GM12878 (cell line): Measurements from ENCODE around the gene TMEM150B. TPM values are rescaled to one million over a fixed set of nuclear protein-coding genes. Genes with fewer than 3 reads are reported as not detected.
A peak's percentile ranks its signal among the peaks of the same experiment; 100 is the strongest.

Experiments
- ATAC-seq: fragments of 200-7000 bp; cut with Tn5 transposase; 3 replicates; pipeline ENCODE4 v1.9.1; 2020; ENCODE audit warnings: mild to moderate bottlenecking, moderate library complexity
- BruUV-seq: library from RNA; stranded (reverse); fragments of 400-500 nt; replicated peaks from 2 replicates; lab custom pipeline; 2021; lab: Mats Ljungman, UMichigan
- CTCF ChIA-PET: fragments of 300-600 bp; sonication (Branson Sonifier 250); formaldehyde crosslinking; extraction: SDS; loops from one replicate; lab custom pipeline; 2021; ENCODE audit warnings: inconsistent platforms; lab: Yijun Ruan, JAX
- POLR2A ChIA-PET: fragments of 350-600 bp; formaldehyde crosslinking; extraction: SDS; loops from one replicate; lab custom pipeline; 2021; ENCODE audit warnings: inconsistent platforms; lab: Charles Lee
- RAD21 ChIA-PET: fragments of 300-600 bp; sonication (Branson Sonifier 250); formaldehyde crosslinking; loops from one replicate; lab custom pipeline; 2023; ENCODE audit warnings: antibody characterized with exemption; ENCODE audit not compliant: unreplicated experiment; lab: Charles Lee
- SMC1A ChIA-PET: fragments of 300-600 bp; sonication (Branson Sonifier 250); formaldehyde crosslinking; loops from one replicate; lab custom pipeline; 2023; ENCODE audit not compliant: unreplicated experiment, uncharacterized antibody; lab: Charles Lee
- DNase-seq: peaks from one replicate; pipeline ENCODE4 v3.0.0-alpha.2; 2011; ENCODE audit warnings: low read depth, low spot score
- FAIRE-seq: peaks from 3 replicates; lab custom pipeline; 2011; peaks lifted over from hg19 to GRCh38; lab: Jason Lieb, UNC
- H2AFZ ChIP-seq: 2 replicates; pipeline ENCODE4 v1.6.0; 2011; ENCODE audit warnings: low read depth, low read length, control low read depth; ENCODE audit not compliant: control insufficient read depth
- H3K27ac ChIP-seq: 2 replicates; pipeline ENCODE4 v1.5.1; 2011; ENCODE audit warnings: control low read depth; ENCODE audit not compliant: control insufficient read depth, insufficient read depth
- H3K27me3 ChIP-seq, 2 experiments: replicated peaks in 1 of 2; 2 replicates each; pipeline versions ENCODE4 v1.6.0 to v1.6.1; 2011; ENCODE audit warnings: low read length in 1 of 2; ENCODE audit not compliant: control insufficient read depth in 2 of 2, insufficient read depth in 2 of 2
- H3K36me3 ChIP-seq, 2 experiments: 2 replicates each; pipeline ENCODE4 v1.5.1; 2011; ENCODE audit warnings: low read length in 1 of 2; ENCODE audit not compliant: control insufficient read depth in 2 of 2, insufficient read depth in 2 of 2
- H3K4me1 ChIP-seq: 2 replicates; pipeline ENCODE4 v1.6.1; 2011; ENCODE audit warnings: mild to moderate bottlenecking, low read length, moderate library complexity, mixed read lengths; ENCODE audit not compliant: control insufficient read depth, insufficient read depth
- H3K4me2 ChIP-seq: 2 replicates; pipeline ENCODE4 v1.6.0; 2011; ENCODE audit warnings: control low read depth; ENCODE audit not compliant: control insufficient read depth, insufficient read depth
- H3K4me3 ChIP-seq: fragments of 200-600 bp; sonication (generic); 2 replicates; pipeline ENCODE4 v1.5.1; 2016
- H3K79me2 ChIP-seq: 2 replicates; pipeline ENCODE4 v1.6.0; 2011; ENCODE audit warnings: low read length; ENCODE audit not compliant: control insufficient read depth, insufficient read depth
- H3K9ac ChIP-seq: 2 replicates; pipeline ENCODE4 v1.8.0; 2011; ENCODE audit warnings: low read length, control low read depth, mixed read lengths; ENCODE audit not compliant: control insufficient read depth, insufficient read depth
- H3K9me3 ChIP-seq: replicated peaks from 3 replicates; pipeline ENCODE4 v1.5.1; 2011; ENCODE audit warnings: mild to moderate bottlenecking, low read length; ENCODE audit not compliant: control insufficient read depth, insufficient read depth
- H4K20me1 ChIP-seq: 2 replicates; pipeline ENCODE4 v1.6.0; 2011; ENCODE audit not compliant: control insufficient read depth, insufficient read depth
- BMI1 ChIP-seq: fragments of 450-650 bp; IDR thresholded peaks from 2 replicates; pipeline ENCODE4 v1.6.1; 2016; ENCODE audit warnings: mild to moderate bottlenecking, moderate library complexity, borderline replicate concordance
- CEBPZ ChIP-seq: fragments of 150-350 bp; IDR thresholded peaks from 2 replicates; pipeline ENCODE4 v1.6.1; 2016; ENCODE audit warnings: low read depth, low read length
- CHD1 ChIP-seq: IDR thresholded peaks from 2 replicates; pipeline ENCODE4 v1.6.1; 2012; ENCODE audit warnings: low read depth, low read length, improper control_type of control experiment
- CREM ChIP-seq: IDR thresholded peaks from 2 replicates; pipeline ENCODE4 v1.6.1; 2014; ENCODE audit warnings: antibody characterized with exemption, low read depth
- E4F1 ChIP-seq: fragments of 450-650 bp; IDR thresholded peaks from 2 replicates; pipeline ENCODE4 v1.6.1; 2018; ENCODE audit warnings: borderline replicate concordance, mild to moderate bottlenecking; ENCODE audit not compliant: partially characterized antibody
- EZH2 ChIP-seq: IDR thresholded peaks from 2 replicates; pipeline ENCODE4 v1.6.1; 2012; ENCODE audit warnings: low read depth, mild to moderate bottlenecking, control low read depth, inconsistent platforms, low read length, borderline replicate concordance; ENCODE audit not compliant: control insufficient read depth
- HCFC1 ChIP-seq: fragments of 150-350 bp; IDR thresholded peaks from 2 replicates; pipeline ENCODE4 v1.6.1; 2014; ENCODE audit warnings: low read length
- HDAC6 ChIP-seq: fragments of 200-600 bp; sonication (generic); IDR thresholded peaks from one replicate; pipeline ENCODE4 v1.8.0; 2017; ENCODE audit warnings: antibody characterized with exemption; ENCODE audit not compliant: unreplicated experiment
- MYC ChIP-seq: IDR thresholded peaks from 2 replicates; pipeline ENCODE4 v1.6.1; 2011; ENCODE audit warnings: mild to moderate bottlenecking, low read length, moderate library complexity, inconsistent platforms; ENCODE audit not compliant: insufficient read depth, insufficient replicate concordance, insufficient read length, severe bottlenecking
- POU2F2 ChIP-seq: IDR thresholded peaks from 3 replicates; pipeline ENCODE4 v1.6.1; 2011; ENCODE audit warnings: low read depth, mild to moderate bottlenecking, low read length, borderline replicate concordance
- RAD51 ChIP-seq: fragments of 450-650 bp; IDR thresholded peaks from 2 replicates; pipeline ENCODE4 v1.6.1; 2016; ENCODE audit warnings: moderate library complexity, mild to moderate bottlenecking, inconsistent platforms
- RBBP5 ChIP-seq: fragments of 200-600 bp; sonication (generic); conservative IDR thresholded peaks from 2 replicates; pipeline ENCODE4 v1.6.1; 2016
- SMAD1 ChIP-seq: fragments of 450-650 bp; IDR thresholded peaks from 2 replicates; pipeline ENCODE4 v1.6.1; 2018; ENCODE audit warnings: mild to moderate bottlenecking, low read depth; ENCODE audit not compliant: partially characterized antibody
- SMAD5 ChIP-seq: IDR thresholded peaks from 2 replicates; pipeline ENCODE4 v1.6.1; 2016; ENCODE audit warnings: antibody characterized with exemption, low read depth
- SP1 ChIP-seq: IDR thresholded peaks from one replicate; pipeline ENCODE4 v1.6.1; 2011; ENCODE audit warnings: low read depth, low read length
- TARDBP ChIP-seq: IDR thresholded peaks from 2 replicates; pipeline ENCODE4 v1.6.1; 2016; ENCODE audit warnings: borderline replicate concordance
- ZBED1 ChIP-seq: IDR thresholded peaks from 2 replicates; pipeline ENCODE4 v1.6.1; 2016; ENCODE audit warnings: borderline replicate concordance
- ZNF274 ChIP-seq: IDR thresholded peaks from one replicate; pipeline ENCODE4 v1.8.0; 2011; ENCODE audit not compliant: insufficient read length, insufficient read depth
- ZNF622 ChIP-seq: fragments of 450-650 bp; IDR thresholded peaks from 2 replicates; pipeline ENCODE4 v1.6.1; 2017; ENCODE audit warnings: mild to moderate bottlenecking, inconsistent platforms
- WGBS: methylation state at CpG from one replicate; pipeline ENCODE4 v1.1.6; 2016; ENCODE audit warnings: low lambda C conversion rate; ENCODE audit not compliant: insufficient replicate concordance, insufficient coverage; ENCODE audit errors: missing lambda C conversion rate; 5-methylcytosine and 5-hydroxymethylcytosine counted together
- in situ Hi-C: fragments of 300-500 bp; cut with MboI; formaldehyde crosslinking; loops from 9 replicates; pipeline ENCODE4 v1.14.3; 2018; ENCODE audit warnings: mixed read lengths
- intact Hi-C: fragments of 100-400 bp; cut with micrococcal nuclease; formaldehyde crosslinking; loops from one replicate; pipeline ENCODE4 v1.14.2; 2022; ENCODE audit not compliant: unreplicated experiment
- polyA plus RNA-seq, 11 experiments: library from polyadenylated mRNA; depleted of rRNA in 4 of 11; unstranded in 6 of 11; stranded (reverse) in 5 of 11; fragments of >200 nt; fragmentation: Nextera tagmentation in 4 of 11; fragmentation: Illumina TruSeq in 1 of 11; extraction: Ambion mirVana in 4 of 11; extraction: Trizol in 1 of 11; gene quantifications; 1 replicate in 1 of 11; 2 replicates in 10 of 11; pipeline versions ENCODE4 v1.2.1 to v1.2.3, GENCODE V29; 2011 to 2016; ENCODE audit warnings: inconsistent platforms in 2 of 11, missing spikeins in 2 of 11, low read depth in 1 of 11
- total RNA-seq, 4 experiments: library from RNA; depleted of rRNA in 3 of 4; stranded (reverse); fragments of >200 nt in 3 of 4; fragmentation: Illumina TruSeq in 1 of 4; extraction: Trizol in 1 of 4; gene quantifications; 2 replicates each; pipeline versions ENCODE4 v1.2.1 to v1.2.3, GENCODE V29; 2013 to 2021

TMEM150B gene
- total and polyA plus RNA-seq, 10 of the 15 experiments (the other 5 are each of a cell fraction or from before 2014, with no cell fraction given): 0.09 to 0.23 (median 0.18) TPM; not detected in 6

DNA sequence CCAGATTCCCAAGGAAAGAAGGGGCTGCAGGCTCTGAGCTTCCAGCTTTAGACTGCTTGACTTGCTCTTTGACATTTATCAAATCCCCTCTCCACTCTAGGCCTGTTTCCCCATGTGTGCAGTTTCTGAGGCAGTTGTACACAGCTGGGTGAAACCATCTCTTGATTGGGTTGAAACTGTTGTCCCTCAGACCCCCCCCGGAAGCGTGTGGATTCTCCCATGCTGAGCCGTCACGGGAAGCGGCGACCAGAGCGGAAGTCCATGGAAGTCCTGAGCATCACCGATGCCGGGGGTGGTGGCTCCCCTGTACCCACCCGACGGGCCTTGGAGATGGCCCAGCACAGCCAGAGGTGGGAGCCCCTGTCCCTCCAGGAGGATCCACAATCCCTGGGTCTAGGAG is 21.7 kb downstream of the TMEM150B start (continued):
- TF ChIP-seq BMI1 (no peak), SMAD5 (no peak), E4F1 (no peak), POU2F2 (no peak), CHD1 (no peak), CREM (no peak), SMAD1 (no peak), SP1 (no peak)

GRCh38 chr19:55302318-55302703 is 22.8 kb downstream of the TMEM150B start:
- Histone ChIP-seq H3K4me2 (peak overlapping the region; percentile 66), H3K9me3 (no peaks in the 10 kb centered on the region), H3K4me1 (peaks cover 11% of the 10 kb centered on the region), H3K4me3 (peak overlapping the region; percentile 67; the same call in 1 of the 2 replicates), H2AFZ (peak overlapping the region; percentile 96), H3K27ac (peak overlapping the region; percentile 27), H3K79me2 (no peaks in the 10 kb centered on the region), H4K20me1 (no peaks in the 10 kb centered on the region; the same call in 1 of the 2 replicates), H3K9ac (peak overlapping the region; percentile 8; the same call in 1 of the 2 replicates), H3K36me3 (no peaks in the 10 kb centered on the region), H3K27me3 (no peaks in the 10 kb centered on the region)
- WGBS: 46% methylated on average over 6 of the region's 12 CpGs
- in situ Hi-C loops (no loop called here), intact Hi-C loops (loop anchor here (5.0 kb wide), 1 partner anchor 80 kb away; the partner anchor contains the start of gene TMEM238)
- ChIA-PET RAD21 (interaction anchor here (0.6 to 2.8 kb wide), 9 partner anchors 37 to 202 kb away, joined by 3 to 28 read pairs (median 8); partner anchors contain the start of genes ISOC2, KMT5C, PPP6R1 and TMEM238), POLR2A (interaction anchor here (1.6 to 2.8 kb wide), 2 partner anchors 37 to 82 kb away, joined by 9 to 14 read pairs; partner anchors contain the start of genes KMT5C and TMEM238), SMC1A (interaction anchor here (1.2 to 3.5 kb wide), 8 partner anchors 10 to 331 kb away, joined by 3 to 22 read pairs (median 6); partner anchors contain the start of genes ISOC2, KMT5C and TMEM238), CTCF (interaction anchor here (0.7 to 3.8 kb wide), 19 partner anchors 10 to 202 kb away, joined by 3 to 49 read pairs (median 8); partner anchors contain the start of genes BRSK1, HSPBP1, KMT5C and TMEM238)
- DNase-seq (no peak), FAIRE-seq (no peak), ATAC-seq (no peak)
- BruUV-seq: no TSS peak
- TF ChIP-seq ZBED1: no peak
- no peak for TF ChIP-seq EZH2
- no peak for TF ChIP-seq HCFC1
- TF ChIP-seq TARDBP: no peak
- no peak for TF ChIP-seq ZNF274
- no peak for TF ChIP-seq HDAC6
- TF ChIP-seq RBBP5: no peak
- TF ChIP-seq CEBPZ: no peak
- no peak for TF ChIP-seq MYC
- TF ChIP-seq ZNF622: no peak
- no peak for TF ChIP-seq RAD51
